OCI-LY3 (cell line): ENCODE measurements around the gene UBXN2A.

Source experiments
- H2AFZ ChIP-seq: fragments of 200-600, 300-600 bp; shearing (Covaris generic); 2 replicates; pipeline ENCODE4 v1.6.0; 2014; ENCODE audit warnings: antibody characterized with exemption, low read depth, low read length
- H3K27ac ChIP-seq: fragments of 200-600, 300-600 bp; sonication (generic); 2 replicates; pipeline ENCODE4 v1.5.1; 2014; ENCODE audit warnings: mild to moderate bottlenecking, low read length, moderate library complexity, mixed read lengths
- H3K27me3 ChIP-seq: fragments of 200-600, 300-600 bp; sonication (generic); 2 replicates; pipeline ENCODE4 v1.6.1; 2014; ENCODE audit warnings: low read depth, low read length, mixed read lengths
- H3K36me3 ChIP-seq: fragments of 200-600, 300-600 bp; sonication (generic); replicated peaks from 2 replicates; pipeline ENCODE3; 2014; ENCODE audit warnings: low read depth, low read length, mixed read lengths
- H3K4me1 ChIP-seq: fragments of 300-600, 200-600 bp; sonication (generic); 2 replicates; pipeline ENCODE4 v1.6.1; 2014; ENCODE audit warnings: low read length, mixed read lengths
- H3K4me2 ChIP-seq: fragments of 200-600, 300-600 bp; sonication (generic); 2 replicates; pipeline ENCODE4 v1.6.1; 2014; ENCODE audit warnings: low read length, mixed read lengths
- H3K4me3 ChIP-seq: fragments of 300-600, 200-600 bp; sonication (generic); 2 replicates; pipeline ENCODE4 v1.5.1; 2014; ENCODE audit warnings: antibody characterized with exemption, mild to moderate bottlenecking, low read length, moderate library complexity
- H3K79me2 ChIP-seq: fragments of 300-600, 200-600 bp; shearing (Covaris generic); 2 replicates; pipeline ENCODE4 v1.6.1; 2014; ENCODE audit warnings: mild to moderate bottlenecking, low read length, mixed read lengths
- H3K9ac ChIP-seq: fragments of 300-600, 200-600 bp; shearing (Covaris generic); 2 replicates; pipeline ENCODE4 v1.6.0; 2014; ENCODE audit warnings: mild to moderate bottlenecking, low read length, moderate library complexity
- H3K9me3 ChIP-seq: fragments of 200-600, 300-600 bp; shearing (Covaris generic); 2 replicates; pipeline ENCODE4 v1.6.1; 2014; ENCODE audit warnings: low read length, mixed read lengths; ENCODE audit not compliant: insufficient read depth
- H4K20me1 ChIP-seq: fragments of 200-600, 300-600 bp; sonication (generic); 2 replicates; pipeline ENCODE4 v1.6.1; 2016; ENCODE audit warnings: low read length, mixed read lengths; ENCODE audit not compliant: insufficient read depth
- CTCF ChIP-seq: fragments of 200-600, 300-600 bp; sonication (generic); IDR thresholded peaks from 2 replicates; pipeline ENCODE4 v1.5.1; 2014; ENCODE audit warnings: antibody characterized with exemption, low read length, low read depth
- EZH2phosphoT487 ChIP-seq: fragments of 200-600 bp; shearing (Covaris generic); IDR thresholded peaks from 2 replicates; pipeline ENCODE4 v1.6.1; 2018; ENCODE audit warnings: antibody characterized with exemption, mixed run types, low read depth

The UBXN2A gene

GRCh38 chr2:23993736-23994269, 53.5 kb downstream of the UBXN2A start:
- no peak overlapping the region for H3K9ac ChIP-seq
- H3K4me1 ChIP-seq = no peaks in the 10 kb centered on the region
- no peaks in the 10 kb centered on the region for H3K9me3 ChIP-seq
- no peak overlapping the region for H3K4me2 ChIP-seq
- H3K36me3 ChIP-seq = no peaks in the 10 kb centered on the region
- H3K4me3 ChIP-seq = no peak overlapping the region
- TF ChIP-seq CTCF (no peak), EZH2phosphoT487 (no peak)
- H2AFZ ChIP-seq = no peak overlapping the region
- H3K27ac ChIP-seq = no peak overlapping the region
- H3K79me2 ChIP-seq = no peaks in the 10 kb centered on the region
- H3K27me3 ChIP-seq = no peaks in the 10 kb centered on the region
- H4K20me1 ChIP-seq = no peaks in the 10 kb centered on the region

GRCh38 chr2:23994567-23994966, 54.3 kb downstream of the UBXN2A start:
- no peaks in the 10 kb centered on the region for H4K20me1 ChIP-seq
- no peak overlapping the region for H3K4me2 ChIP-seq
- no peak overlapping the region for H2AFZ ChIP-seq
- H3K27me3 ChIP-seq = no peaks in the 10 kb centered on the region
- no peak overlapping the region for H3K27ac ChIP-seq
- no peaks in the 10 kb centered on the region for H3K79me2 ChIP-seq
- no peaks in the 10 kb centered on the region for H3K4me1 ChIP-seq
- no peaks in the 10 kb centered on the region for H3K36me3 ChIP-seq
- TF ChIP-seq EZH2phosphoT487 = no peak
- no peak overlapping the region for H3K9ac ChIP-seq
- no peak overlapping the region for H3K4me3 ChIP-seq
- H3K9me3 ChIP-seq = no peaks in the 10 kb centered on the region

GRCh38 chr2:24007693-24008092, 67.4 kb downstream of the UBXN2A start:
- H3K36me3 ChIP-seq = no peaks in the 10 kb centered on the region
- no peak overlapping the region for H3K27ac ChIP-seq
- no peak overlapping the region for H3K4me3 ChIP-seq
- no peak overlapping the region for H3K4me2 ChIP-seq
- no peaks in the 10 kb centered on the region for H3K27me3 ChIP-seq
- H3K9me3 ChIP-seq = no peaks in the 10 kb centered on the region
- TF ChIP-seq EZH2phosphoT487 = no peak
- no peak for TF ChIP-seq CTCF
- no peaks in the 10 kb centered on the region for H3K79me2 ChIP-seq
- H3K9ac ChIP-seq = no peak overlapping the region
- H2AFZ ChIP-seq = no peak overlapping the region
- no peaks in the 10 kb centered on the region for H3K4me1 ChIP-seq
- H4K20me1 ChIP-seq = no peaks in the 10 kb centered on the region

GRCh38 chr2:24008672-24009366, 68.6 kb downstream of the UBXN2A start:
- Histone ChIP-seq H3K79me2 (no peaks in the 10 kb centered on the region), H4K20me1 (no peaks in the 10 kb centered on the region), H3K9me3 (no peaks in the 10 kb centered on the region), H3K27ac (no peak overlapping the region), H3K4me1 (no peaks in the 10 kb centered on the region), H3K9ac (no peak overlapping the region), H2AFZ (no peak overlapping the region), H3K27me3 (no peaks in the 10 kb centered on the region), H3K36me3 (no peaks in the 10 kb centered on the region), H3K4me2 (no peak overlapping the region), H3K4me3 (no peak overlapping the region)
- TF ChIP-seq CTCF (no peak), EZH2phosphoT487 (no peak)
